ENCODE measurements around the gene DCN. TPM values are rescaled to one million over a fixed set of nuclear protein-coding genes. Genes with fewer than 3 reads are reported as not detected.

The DCN gene
- total and polyA plus RNA-seq, 2 donors, result 137 to 215 TPM

GRCh38 chr12:91138337-91138920 is 44.2 kb downstream of the DCN start:
- no peak for DNase-seq (ENCODE audit: low read depth in 6 of 9, low spot score in 9 of 9)
- no peak overlapping the region for H3K27ac ChIP-seq (ENCODE audit: low read depth in 1 of 2, low read length in 1 of 2)
- H3K9me3 ChIP-seq (ENCODE audit: control insufficient read depth in 2 of 2, insufficient read depth in 1 of 2, low read length in 1 of 2), result no peaks in the 10 kb centered on the region
- no peaks in the 10 kb centered on the region for H3K4me1 ChIP-seq (ENCODE audit: control insufficient read depth in 2 of 2, insufficient read depth in 2 of 2, low read length in 2 of 2)
- WGBS, result 82% methylated on average over 1 of the region's 1 CpG
- H3K4me3 ChIP-seq (ENCODE audit: low read length in 2 of 2), result no peak overlapping the region
- H3K36me3 ChIP-seq (ENCODE audit: control insufficient read depth in 2 of 2, insufficient read depth in 2 of 2, low read length in 1 of 2), result no peaks in the 10 kb centered on the region
- no peaks in the 10 kb centered on the region for H3K27me3 ChIP-seq (ENCODE audit: control insufficient read depth in 2 of 2, insufficient read depth in 1 of 2, low read length in 1 of 2)

GRCh38 chr12:91133871-91134270 is 48.7 kb downstream of the DCN start:
- Histone ChIP-seq H3K36me3 (ENCODE audit: control insufficient read depth in 2 of 2, insufficient read depth in 2 of 2, low read length in 1 of 2) (no peaks in the 10 kb centered on the region), H3K27ac (ENCODE audit: low read depth in 1 of 2, low read length in 1 of 2) (no peak overlapping the region), H3K4me3 (ENCODE audit: low read length in 2 of 2) (no peak overlapping the region), H3K27me3 (ENCODE audit: control insufficient read depth in 2 of 2, insufficient read depth in 1 of 2, low read length in 1 of 2) (no peaks in the 10 kb centered on the region), H3K9me3 (ENCODE audit: control insufficient read depth in 2 of 2, insufficient read depth in 1 of 2, low read length in 1 of 2) (no peaks in the 10 kb centered on the region), H3K4me1 (ENCODE audit: control insufficient read depth in 2 of 2, insufficient read depth in 2 of 2, low read length in 2 of 2) (no peaks in the 10 kb centered on the region)
- DNase-seq (ENCODE audit: low read depth in 6 of 9, low spot score in 9 of 9), result no peak
- WGBS, result 89% methylated on average over 1 of the region's 1 CpG

GRCh38 chr12:91129662-91130362 is 52.8 kb downstream of the DCN start:
- no peak for DNase-seq (ENCODE audit: low read depth in 6 of 9, low spot score in 9 of 9)
- H3K4me3 ChIP-seq (ENCODE audit: low read length in 2 of 2), result no peak overlapping the region
- H3K27ac ChIP-seq (ENCODE audit: low read depth in 1 of 2, low read length in 1 of 2), result no peak overlapping the region
- H3K9me3 ChIP-seq (ENCODE audit: control insufficient read depth in 2 of 2, insufficient read depth in 1 of 2, low read length in 1 of 2), result no peaks in the 10 kb centered on the region
- no peaks in the 10 kb centered on the region for H3K4me1 ChIP-seq (ENCODE audit: control insufficient read depth in 2 of 2, insufficient read depth in 2 of 2, low read length in 2 of 2)
- 90% methylated on average over 2 of the region's 2 CpGs for WGBS
- no peaks in the 10 kb centered on the region for H3K36me3 ChIP-seq (ENCODE audit: control insufficient read depth in 2 of 2, insufficient read depth in 2 of 2, low read length in 1 of 2)
- no peaks in the 10 kb centered on the region for H3K27me3 ChIP-seq (ENCODE audit: control insufficient read depth in 2 of 2, insufficient read depth in 1 of 2, low read length in 1 of 2)

- Histone ChIP-seq H3K4me3 (ENCODE audit: low read length in 2 of 2) (no peak overlapping the region), H3K27me3 (ENCODE audit: control insufficient read depth in 2 of 2, insufficient read depth in 1 of 2, low read length in 1 of 2) (no peaks in the 10 kb centered on the region), H3K27ac (ENCODE audit: low read depth in 1 of 2, low read length in 1 of 2) (no peak overlapping the region), H3K9me3 (ENCODE audit: control insufficient read depth in 2 of 2, insufficient read depth in 1 of 2, low read length in 1 of 2) (no peaks in the 10 kb centered on the region), H3K36me3 (ENCODE audit: control insufficient read depth in 2 of 2, insufficient read depth in 2 of 2, low read length in 1 of 2) (no peaks in the 10 kb centered on the region), H3K4me1 (ENCODE audit: control insufficient read depth in 2 of 2, insufficient read depth in 2 of 2, low read length in 2 of 2) (no peaks in the 10 kb centered on the region)
- 93% methylated on average over 3 of the region's 3 CpGs for WGBS
- DNase-seq (ENCODE audit: low read depth in 6 of 9, low spot score in 9 of 9), result no peak
Measured at GRCh38 chr12:91127751-91128150, 54.9 kb downstream of the DCN start.

- no peak overlapping the region for H3K27ac ChIP-seq (ENCODE audit: low read depth in 1 of 2, low read length in 1 of 2)
- H3K27me3 ChIP-seq (ENCODE audit: control insufficient read depth in 2 of 2, insufficient read depth in 1 of 2, low read length in 1 of 2), result no peaks in the 10 kb centered on the region
- over 99% methylated on average over 2 of the region's 2 CpGs for WGBS
- H3K36me3 ChIP-seq (ENCODE audit: control insufficient read depth in 2 of 2, insufficient read depth in 2 of 2, low read length in 1 of 2), result no peaks in the 10 kb centered on the region
- no peak for DNase-seq (ENCODE audit: low read depth in 6 of 9, low spot score in 9 of 9)
- no peak overlapping the region for H3K4me3 ChIP-seq (ENCODE audit: low read length in 2 of 2)
- H3K9me3 ChIP-seq (ENCODE audit: control insufficient read depth in 2 of 2, insufficient read depth in 1 of 2, low read length in 1 of 2), result no peaks in the 10 kb centered on the region
- no peaks in the 10 kb centered on the region for H3K4me1 ChIP-seq (ENCODE audit: control insufficient read depth in 2 of 2, insufficient read depth in 2 of 2, low read length in 2 of 2)
Measured at GRCh38 chr12:91127306-91127705, 55.3 kb downstream of the DCN start.

GRCh38 chr12:91126516-91126915 is 56.1 kb downstream of the DCN start:
- H3K4me1 ChIP-seq (ENCODE audit: control insufficient read depth in 2 of 2, insufficient read depth in 2 of 2, low read length in 2 of 2), result no peaks in the 10 kb centered on the region
- no peaks in the 10 kb centered on the region for H3K27me3 ChIP-seq (ENCODE audit: control insufficient read depth in 2 of 2, insufficient read depth in 1 of 2, low read length in 1 of 2)
- WGBS, result 96% methylated on average over 1 of the region's 1 CpG
- H3K4me3 ChIP-seq (ENCODE audit: low read length in 2 of 2), result no peak overlapping the region
- H3K9me3 ChIP-seq (ENCODE audit: control insufficient read depth in 2 of 2, insufficient read depth in 1 of 2, low read length in 1 of 2), result no peaks in the 10 kb centered on the region
- H3K27ac ChIP-seq (ENCODE audit: low read depth in 1 of 2, low read length in 1 of 2), result no peak overlapping the region
- no peak for DNase-seq (ENCODE audit: low read depth in 6 of 9, low spot score in 9 of 9)
- H3K36me3 ChIP-seq (ENCODE audit: control insufficient read depth in 2 of 2, insufficient read depth in 2 of 2, low read length in 1 of 2), result no peaks in the 10 kb centered on the region

- Histone ChIP-seq H3K27ac (ENCODE audit: low read depth in 1 of 2, low read length in 1 of 2) (no peak overlapping the region), H3K36me3 (ENCODE audit: control insufficient read depth in 2 of 2, insufficient read depth in 2 of 2, low read length in 1 of 2) (no peaks in the 10 kb centered on the region), H3K4me1 (ENCODE audit: control insufficient read depth in 2 of 2, insufficient read depth in 2 of 2, low read length in 2 of 2) (no peaks in the 10 kb centered on the region), H3K9me3 (ENCODE audit: control insufficient read depth in 2 of 2, insufficient read depth in 1 of 2, low read length in 1 of 2) (no peaks in the 10 kb centered on the region), H3K27me3 (ENCODE audit: control insufficient read depth in 2 of 2, insufficient read depth in 1 of 2, low read length in 1 of 2) (no peaks in the 10 kb centered on the region), H3K4me3 (ENCODE audit: low read length in 2 of 2) (no peak overlapping the region)
- 95% methylated on average over 5 of the region's 5 CpGs for WGBS
- DNase-seq (ENCODE audit: low read depth in 6 of 9, low spot score in 9 of 9), result no peak
Measured at GRCh38 chr12:91123236-91123916, 59.2 kb downstream of the DCN start.

- no peak for DNase-seq (ENCODE audit: low read depth in 6 of 9, low spot score in 9 of 9)
- no peak overlapping the region for H3K27ac ChIP-seq (ENCODE audit: low read depth in 1 of 2, low read length in 1 of 2)
- no peaks in the 10 kb centered on the region for H3K4me1 ChIP-seq (ENCODE audit: control insufficient read depth in 2 of 2, insufficient read depth in 2 of 2, low read length in 2 of 2)
- H3K27me3 ChIP-seq (ENCODE audit: control insufficient read depth in 2 of 2, insufficient read depth in 1 of 2, low read length in 1 of 2), result no peaks in the 10 kb centered on the region
- no peak overlapping the region for H3K4me3 ChIP-seq (ENCODE audit: low read length in 2 of 2)
- H3K36me3 ChIP-seq (ENCODE audit: control insufficient read depth in 2 of 2, insufficient read depth in 2 of 2, low read length in 1 of 2), result no peaks in the 10 kb centered on the region
- no peaks in the 10 kb centered on the region for H3K9me3 ChIP-seq (ENCODE audit: control insufficient read depth in 2 of 2, insufficient read depth in 1 of 2, low read length in 1 of 2)
Measured at GRCh38 chr12:91120781-91121180, 61.8 kb downstream of the DCN start.

GRCh38 chr12:91119089-91119488 is 63.5 kb downstream of the DCN start:
- no peaks in the 10 kb centered on the region for H3K4me1 ChIP-seq (ENCODE audit: control insufficient read depth in 2 of 2, insufficient read depth in 2 of 2, low read length in 2 of 2)
- 96% methylated on average over 1 of the region's 1 CpG for WGBS
- no peak for DNase-seq (ENCODE audit: low read depth in 6 of 9, low spot score in 9 of 9)

More at GRCh38 chr12:91119089-91119488, 63.5 kb downstream of the DCN start:
- Histone ChIP-seq H3K27me3 (ENCODE audit: control insufficient read depth in 2 of 2, insufficient read depth in 1 of 2, low read length in 1 of 2) (no peaks in the 10 kb centered on the region), H3K4me3 (ENCODE audit: low read length in 2 of 2) (no peak overlapping the region), H3K36me3 (ENCODE audit: control insufficient read depth in 2 of 2, insufficient read depth in 2 of 2, low read length in 1 of 2) (no peaks in the 10 kb centered on the region), H3K27ac (ENCODE audit: low read depth in 1 of 2, low read length in 1 of 2) (no peak overlapping the region), H3K9me3 (ENCODE audit: control insufficient read depth in 2 of 2, insufficient read depth in 1 of 2, low read length in 1 of 2) (no peaks in the 10 kb centered on the region)

Measured in thymus (tissue), 11 donors.